HepG2 (cell line): ENCODE data around the gene ANKRD66. TPM values are rescaled to one million over a fixed set of nuclear protein-coding genes. Genes with fewer than 3 reads are reported as not detected.

ENCODE experiments used
- ATAC-seq: fragments of 200-7000 bp; cut with Tn5 transposase; 3 replicates; pipeline ENCODE4 v1.9.1; 2020; ENCODE audit warnings: mild to moderate bottlenecking, moderate library complexity
- BruUV-seq: library from RNA; stranded (reverse); fragments of 400-500 nt; replicated peaks from 2 replicates; lab custom pipeline; 2021; lab: Mats Ljungman, UMichigan
- CTCF ChIA-PET: fragments of 300-600 bp; formaldehyde crosslinking; extraction: SDS; loops from one replicate; lab custom pipeline; 2021; ENCODE audit warnings: low total read pairs, inconsistent platforms, low intra/inter-chr PET ratio; lab: Yijun Ruan, JAX
- POLR2A ChIA-PET: fragments of 350-600 bp; sonication (Branson Sonifier 250); formaldehyde crosslinking; loops from one replicate; lab custom pipeline; 2020; ENCODE audit warnings: antibody characterized with exemption, inconsistent platforms; lab: Yijun Ruan, JAX
- DNase-seq: peaks from one replicate; pipeline ENCODE4 v3.0.0-alpha.2; 2015; ENCODE audit warnings: low spot score
- FAIRE-seq: peaks from 3 replicates; lab custom pipeline; 2011; peaks lifted over from hg19 to GRCh38; lab: Jason Lieb, UNC
- H2AFZ ChIP-seq: one replicate; pipeline ENCODE4 v1.6.1; 2011; ENCODE audit warnings: low read length, inconsistent platforms
- H3K27ac ChIP-seq: fragments of 300-600 bp; 3 replicates; pipeline ENCODE4 v1.8.0; 2011; ENCODE audit warnings: mixed run types, mild to moderate bottlenecking, mixed read lengths, low read length, inconsistent platforms; ENCODE audit not compliant: insufficient read depth; ENCODE audit errors: extremely low read length
- H3K27me3 ChIP-seq, 2 experiments: fragments of 200-600 bp in 1 of 2; 2 replicates in 1 of 2; 3 replicates in 1 of 2; pipeline versions ENCODE4 v1.6.0 to v1.8.0; 2011; ENCODE audit warnings: low read length in 2 of 2, mild to moderate bottlenecking in 2 of 2, moderate library complexity in 2 of 2, inconsistent platforms in 1 of 2; ENCODE audit not compliant: insufficient read depth in 2 of 2, control insufficient read depth in 1 of 2
- H3K36me3 ChIP-seq, 2 experiments: fragments of 200-600 bp in 1 of 2; replicated peaks in 1 of 2; 2 replicates in 1 of 2; 3 replicates in 1 of 2; pipeline versions ENCODE4 v1.5.1 to v1.8.0; 2011; ENCODE audit warnings: low read length in 2 of 2, inconsistent platforms in 1 of 2; ENCODE audit not compliant: insufficient read depth in 2 of 2, control insufficient read depth in 1 of 2
- H3K4me1 ChIP-seq: 2 replicates; pipeline ENCODE4 v1.5.1; 2012; ENCODE audit warnings: low read length, inconsistent platforms; ENCODE audit not compliant: insufficient read depth
- H3K4me2 ChIP-seq: 2 replicates; pipeline ENCODE4 v1.6.0; 2011; ENCODE audit warnings: low read depth, low read length, inconsistent platforms
- H3K4me3 ChIP-seq, 3 experiments: fragments of 200-600 bp in 1 of 3; sonication (generic), shearing (Covaris generic) in 1 of 3; replicated peaks in 1 of 3; 2 replicates each; pipeline ENCODE4 v1.5.1; 2011 to 2016; ENCODE audit warnings: low read length in 3 of 3, inconsistent platforms in 2 of 3, low read depth in 2 of 3, mild to moderate bottlenecking in 2 of 3, control low read depth in 1 of 3, mixed read lengths in 1 of 3; ENCODE audit not compliant: insufficient read depth in 1 of 3
- H3K79me2 ChIP-seq: one replicate; pipeline ENCODE4 v1.6.1; 2011; ENCODE audit warnings: low read length, inconsistent platforms; ENCODE audit not compliant: insufficient read depth
- H3K9ac ChIP-seq: 2 replicates; pipeline ENCODE4 v1.6.0; 2011; ENCODE audit warnings: mild to moderate bottlenecking, low read depth, low read length, inconsistent platforms; ENCODE audit not compliant: insufficient read depth
- H3K9me3 ChIP-seq: 2 replicates; pipeline ENCODE4 v1.5.1; 2012; ENCODE audit warnings: mild to moderate bottlenecking, low read length
- H4K20me1 ChIP-seq: 2 replicates; pipeline ENCODE4 v1.6.0; 2011; ENCODE audit warnings: inconsistent platforms, mild to moderate bottlenecking, low read length, moderate library complexity; ENCODE audit not compliant: insufficient read depth
- GTF2F1 ChIP-seq: fragments of 150-350 bp; IDR thresholded peaks from 2 replicates; pipeline ENCODE4 v1.6.1; 2014; ENCODE audit warnings: low read length
- ISL2 ChIP-seq: sonication (generic); formaldehyde crosslinking; IDR thresholded peaks from 2 replicates; pipeline ENCODE4 v1.5.0; 2020; ENCODE audit warnings: missing genetic modification reagents
- KLF15 ChIP-seq: sonication (generic); formaldehyde crosslinking; IDR thresholded peaks from 2 replicates; pipeline ENCODE4 v1.8.1; 2023; ENCODE audit warnings: borderline replicate concordance, mild to moderate bottlenecking, inconsistent platforms, missing genetic modification reagents, mixed read lengths
- NR2C2 ChIP-seq: sonication (generic); formaldehyde crosslinking; IDR thresholded peaks from 2 replicates; pipeline ENCODE4 v1.4.0; 2020; ENCODE audit warnings: missing genetic modification reagents, mild to moderate bottlenecking, moderate library complexity, borderline replicate concordance
- PRDM4 ChIP-seq: sonication (generic); formaldehyde crosslinking; IDR thresholded peaks from 2 replicates; pipeline ENCODE4 v1.9.0; 2021; ENCODE audit warnings: missing genetic modification reagents, borderline replicate concordance
- SP1 ChIP-seq, 2 experiments: fragments of 450-650 bp in 1 of 2; sonication (generic) in 1 of 2; formaldehyde crosslinking in 1 of 2; IDR thresholded peaks; 2 replicates each; pipeline versions ENCODE4 v1.4.0 to v1.6.1; 2016 to 2020; ENCODE audit warnings: missing genetic modification reagents in 1 of 2
- TCF7 ChIP-seq: sonication (generic); IDR thresholded peaks from 2 replicates; pipeline ENCODE4 v1.6.1; 2016; ENCODE audit warnings: antibody characterized with exemption, low read depth
- ZNF850 ChIP-seq: sonication (generic); formaldehyde crosslinking; conservative IDR thresholded peaks from 2 replicates; pipeline ENCODE4 v1.9.0; 2021; ENCODE audit warnings: mild to moderate bottlenecking, missing genetic modification reagents
- WGBS: methylation state at CpG from one replicate; pipeline ENCODE4 v1.1.6; 2017; ENCODE audit warnings: low lambda C conversion rate; 5-methylcytosine and 5-hydroxymethylcytosine counted together
- in situ Hi-C: cut with HindIII; loops from 2 replicates; pipeline ENCODE4 v1.10.0; 2017; ENCODE audit warnings: low pct_unique_long_range_greater_than_20kb; ENCODE audit not compliant: extremely low pct_ligation_motif_present
- intact Hi-C: fragments of 100-400 bp; cut with micrococcal nuclease; formaldehyde crosslinking; loops from one replicate; pipeline ENCODE4 v1.10.0; 2022; ENCODE audit not compliant: unreplicated experiment
- polyA plus RNA-seq, 8 experiments: library from polyadenylated mRNA; depleted of rRNA in 3 of 8; stranded (reverse) in 7 of 8; unstranded in 1 of 8; fragments of >200 nt; fragmentation: Illumina TruSeq in 4 of 8; extraction: Trizol in 4 of 8; gene quantifications; 2 replicates each; pipeline versions ENCODE4 v1.2.1 to v1.2.3, GENCODE V29; 2011 to 2016; ENCODE audit warnings: low read depth in 4 of 8, missing spikeins in 1 of 8, mixed read lengths in 1 of 8; ENCODE audit not compliant: insufficient read depth in 1 of 8
- total RNA-seq, 5 experiments: library from RNA; depleted of rRNA; stranded (reverse); fragments of >200 nt; fragmentation: Illumina TruSeq; extraction: Trizol; gene quantifications; 2 replicates each; pipeline ENCODE4 v1.2.3, GENCODE V29; 2016; ENCODE audit warnings: low read depth in 1 of 5

Gene ANKRD66
- total and polyA plus RNA-seq, 2 of the 13 experiments (the other 11 are each of a cell fraction or from before 2014, with no cell fraction given), result not detected

- WGBS, result 17% methylated on average over 5 of the region's 5 CpGs
- no peak for DNase-seq
- in situ Hi-C loops, result no loop called here
- intact Hi-C loops, result no loop called here
- no peak; the same call in 2 of the 3 replicates for ATAC-seq
- H3K4me2 ChIP-seq, result no peak overlapping the region
- H3K36me3 ChIP-seq, result no peaks in the 10 kb centered on the region
- no peaks in the 10 kb centered on the region for H4K20me1 ChIP-seq
- H3K27me3 ChIP-seq, result peaks cover 0 to 6% of the 10 kb centered on the region in 2 experiments; a peak in 1 of 5 replicates
- no peaks in the 10 kb centered on the region for H3K9me3 ChIP-seq
- FAIRE-seq, result no peak
- no peak overlapping the region for H3K9ac ChIP-seq
- no peak overlapping the region for H3K27ac ChIP-seq
- H3K4me1 ChIP-seq, result no peaks in the 10 kb centered on the region
- no peak overlapping the region for H2AFZ ChIP-seq
- CTCF ChIA-PET, result no interaction called here
- TF ChIP-seq PRDM4 (CRISPR knock-in tag) (no peak), GTF2F1 (no peak), ZNF850 (no peak), KLF15 (CRISPR knock-in tag) (no peak), TCF7 (no peak), ISL2 (CRISPR knock-in tag) (no peak), SP1 (IDR thresholded peaks at IDR 0.05) (no peak), SP1 (CRISPR knock-in tag; IDR thresholded peaks at IDR 0.05) (no peak), NR2C2 (CRISPR knock-in tag) (no peak)
- no peak overlapping the region for H3K4me3 ChIP-seq
- POLR2A ChIA-PET, result no interaction called here
- BruUV-seq, result no TSS peak
- no peaks in the 10 kb centered on the region for H3K79me2 ChIP-seq
Measured at GRCh38 chr6:46748940-46749503, 2.3 kb downstream of the ANKRD66 start.
